GM18498 (cell line): Measurements from ENCODE around the gene ADO.
A peak's percentile ranks its signal among the peaks of the same experiment; 100 is the strongest.

Experiments
- ATAC-seq: cut with Tn5 transposase; IDR thresholded peaks from one replicate; pipeline ENCODE4 v1.9.1; 2021; ENCODE audit warnings: mild to moderate bottlenecking, moderate library complexity; ENCODE audit not compliant: unreplicated experiment

Gene ADO

GRCh38 chr10:62817121-62817765, 12.7 kb downstream of the ADO start:
- ATAC-seq: peak; percentile 25

GRCh38 chr10:62817766-62818425, 13.4 kb downstream of the ADO start:
- peak; percentile 35 for ATAC-seq

- no peak for ATAC-seq
Measured at GRCh38 chr10:62818426-62819011, 14.0 kb downstream of the ADO start.

- ATAC-seq: no peak
Measured at GRCh38 chr10:62819141-62819920, 14.8 kb downstream of the ADO start.

- ATAC-seq: no peak
Measured at GRCh38 chr10:62820586-62820985, 16.1 kb downstream of the ADO start.

- no peak for ATAC-seq
Measured at GRCh38 chr10:62826273-62826672, 21.8 kb downstream of the ADO start.

GRCh38 chr10:62829622-62830021, 25.1 kb downstream of the ADO start:
- ATAC-seq: no peak

GRCh38 chr10:62830679-62831078, 26.2 kb downstream of the ADO start:
- ATAC-seq: no peak

GRCh38 chr10:62831346-62831745, 26.8 kb downstream of the ADO start:
- ATAC-seq: no peak

GRCh38 chr10:62839590-62839989, 35.1 kb downstream of the ADO start:
- no peak for ATAC-seq

- ATAC-seq: no peak
Measured at GRCh38 chr10:62842983-62843382, 38.5 kb downstream of the ADO start.

GRCh38 chr10:62843600-62843999, 39.1 kb downstream of the ADO start:
- ATAC-seq: no peak

- ATAC-seq: no peak
Measured at GRCh38 chr10:62844280-62845011, 39.9 kb downstream of the ADO start.

GRCh38 chr10:62847433-62847832, 42.9 kb downstream of the ADO start:
- ATAC-seq: no peak

- no peak for ATAC-seq
Measured at GRCh38 chr10:62850646-62851045, 46.1 kb downstream of the ADO start.

- no peak for ATAC-seq
Measured at GRCh38 chr10:62851442-62851841, 46.9 kb downstream of the ADO start.

GRCh38 chr10:62852961-62853702, 48.6 kb downstream of the ADO start:
- peak; percentile 75 for ATAC-seq

GRCh38 chr10:62853710-62854109, 49.2 kb downstream of the ADO start:
- ATAC-seq: peak; percentile 9

GRCh38 chr10:62856021-62856420, 51.5 kb downstream of the ADO start:
- no peak for ATAC-seq
